Lower lobe of right lung (tissue), 2 donors: ENCODE measurements around the gene HIBADH. TPM values are rescaled to one million over a fixed set of nuclear protein-coding genes. Genes with fewer than 3 reads are reported as not detected.

Experiments used
- ATAC-seq, 2 donors: fragments of 200-7000 bp; cut with Tn5 transposase; one replicate each; pipeline ENCODE4 v1.9.1; 2020 to 2022; ENCODE audit warnings: mild to moderate bottlenecking in 2 of 2, moderate library complexity in 2 of 2
- DNase-seq: peaks from one replicate; pipeline ENCODE4 v3.0.0-alpha.2; 2020
- H3K27ac ChIP-seq: fragments of 200-600 bp; one replicate; pipeline ENCODE4 v1.8.0; 2022
- H3K27me3 ChIP-seq: fragments of 200-600 bp; one replicate; pipeline ENCODE4 v1.8.0; 2022; ENCODE audit warnings: low read depth
- H3K36me3 ChIP-seq: fragments of 200-600 bp; one replicate; pipeline ENCODE4 v1.8.0; 2022; ENCODE audit warnings: mild to moderate bottlenecking
- H3K4me1 ChIP-seq: fragments of 200-600 bp; one replicate; pipeline ENCODE4 v1.8.0; 2022
- H3K4me3 ChIP-seq: fragments of 200-600 bp; one replicate; pipeline ENCODE4 v1.8.0; 2022; ENCODE audit warnings: mild to moderate bottlenecking
- H3K9me3 ChIP-seq: fragments of 200-600 bp; one replicate; pipeline ENCODE4 v1.8.0; 2022
- CTCF ChIP-seq: fragments of 200-600 bp; IDR thresholded peaks from one replicate; pipeline ENCODE4 v1.8.0; 2022; ENCODE audit warnings: antibody characterized with exemption, mild to moderate bottlenecking
- intact Hi-C: fragments of 100-400 bp; cut with DNase I; formaldehyde crosslinking; loops from one replicate; pipeline ENCODE4 v1.11.0; 2022
- total RNA-seq: library from RNA; stranded (reverse); fragmentation: NEBNext Ultra II Directional; extraction: Animal tissue kit (Norgen Biotek cat#: 25700); gene quantifications from one replicate; pipeline ENCODE4 v1.2.1, GENCODE V29; 2021
- donor health status: DM: no; HTN: yes; CAD: no; lungs with severe emphysema.

HIBADH gene
- total RNA-seq, 1 donor from 2014 or later, result 27.1 TPM

GRCh38 chr7:27688646-27689045 is 26.0 kb upstream of the HIBADH start:
- intact Hi-C loops, result no loop called here
- Histone ChIP-seq H3K4me3 (no peak overlapping the region), H3K27me3 (no peaks in the 10 kb centered on the region), H3K4me1 (no peaks in the 10 kb centered on the region), H3K9me3 (no peaks in the 10 kb centered on the region), H3K27ac (no peak overlapping the region), H3K36me3 (no peaks in the 10 kb centered on the region)
- DNase-seq (no peak), ATAC-seq (no peak)
- TF ChIP-seq CTCF, result no peak

- no peaks in the 10 kb centered on the region for H3K4me1 ChIP-seq
- H3K27me3 ChIP-seq, result no peaks in the 10 kb centered on the region
- H3K36me3 ChIP-seq, result no peaks in the 10 kb centered on the region
- ATAC-seq (no peak), DNase-seq (no peak)
- intact Hi-C loops, result no loop called here
- no peaks in the 10 kb centered on the region for H3K9me3 ChIP-seq
- no peak for TF ChIP-seq CTCF
- H3K4me3 ChIP-seq, result no peak overlapping the region
- no peak overlapping the region for H3K27ac ChIP-seq
Observed at GRCh38 chr7:27688056-27688455, 25.4 kb upstream of the HIBADH start.

GRCh38 chr7:27686315-27686714 is 23.6 kb upstream of the HIBADH start:
- TF ChIP-seq CTCF, result no peak
- Histone ChIP-seq H3K4me3 (no peak overlapping the region), H3K27ac (no peak overlapping the region), H3K9me3 (no peaks in the 10 kb centered on the region), H3K36me3 (no peaks in the 10 kb centered on the region), H3K4me1 (no peaks in the 10 kb centered on the region), H3K27me3 (no peaks in the 10 kb centered on the region)
- no peak for DNase-seq
- ATAC-seq, result no peak
- intact Hi-C loops, result no loop called here

GRCh38 chr7:27685893-27686292 is 23.2 kb upstream of the HIBADH start:
- Histone ChIP-seq H3K27me3 (no peaks in the 10 kb centered on the region), H3K36me3 (no peaks in the 10 kb centered on the region), H3K27ac (no peak overlapping the region), H3K4me1 (no peaks in the 10 kb centered on the region), H3K9me3 (no peaks in the 10 kb centered on the region), H3K4me3 (no peak overlapping the region)
- no peak for DNase-seq
- no peak for TF ChIP-seq CTCF
- ATAC-seq, result no peak
- intact Hi-C loops, result no loop called here

- no peak overlapping the region for H3K27ac ChIP-seq
- no peak for TF ChIP-seq CTCF
- no peaks in the 10 kb centered on the region for H3K9me3 ChIP-seq
- H3K36me3 ChIP-seq, result no peaks in the 10 kb centered on the region
- no peaks in the 10 kb centered on the region for H3K27me3 ChIP-seq
- ATAC-seq (no peak), DNase-seq (no peak)
- H3K4me3 ChIP-seq, result no peak overlapping the region
- intact Hi-C loops, result no loop called here
- H3K4me1 ChIP-seq, result no peaks in the 10 kb centered on the region
Observed at GRCh38 chr7:27685209-27685608, 22.5 kb upstream of the HIBADH start.

- no peak overlapping the region for H3K4me3 ChIP-seq
- no peaks in the 10 kb centered on the region for H3K36me3 ChIP-seq
- ATAC-seq (no peak), DNase-seq (no peak)
- TF ChIP-seq CTCF, result no peak
- no peaks in the 10 kb centered on the region for H3K27me3 ChIP-seq
- no peak overlapping the region for H3K27ac ChIP-seq
- H3K9me3 ChIP-seq, result no peaks in the 10 kb centered on the region
- H3K4me1 ChIP-seq, result no peaks in the 10 kb centered on the region
- intact Hi-C loops, result no loop called here
Observed at GRCh38 chr7:27684491-27684890, 21.8 kb upstream of the HIBADH start.
